MM.1S (cell line): ENCODE results near the gene LDLRAP1.

Source experiments
- EZH2 ChIP-seq: fragments of 300-600 bp; sonication (generic); optimal IDR thresholded peaks from 2 replicates; pipeline ENCODE3; 2017; ENCODE audit warnings: low read depth, mild to moderate bottlenecking, antibody characterized with exemption, low read length, mixed read lengths
- TF ChIP-seq, protein P1 (sequence below): fragments of 300-600 bp; sonication (generic); IDR thresholded peaks from 2 replicates; pipeline ENCODE4 v1.5.1; 2016; ENCODE audit warnings: antibody characterized with exemption, low read length, mixed read lengths

- TF ChIP-seq, protein P1, sequence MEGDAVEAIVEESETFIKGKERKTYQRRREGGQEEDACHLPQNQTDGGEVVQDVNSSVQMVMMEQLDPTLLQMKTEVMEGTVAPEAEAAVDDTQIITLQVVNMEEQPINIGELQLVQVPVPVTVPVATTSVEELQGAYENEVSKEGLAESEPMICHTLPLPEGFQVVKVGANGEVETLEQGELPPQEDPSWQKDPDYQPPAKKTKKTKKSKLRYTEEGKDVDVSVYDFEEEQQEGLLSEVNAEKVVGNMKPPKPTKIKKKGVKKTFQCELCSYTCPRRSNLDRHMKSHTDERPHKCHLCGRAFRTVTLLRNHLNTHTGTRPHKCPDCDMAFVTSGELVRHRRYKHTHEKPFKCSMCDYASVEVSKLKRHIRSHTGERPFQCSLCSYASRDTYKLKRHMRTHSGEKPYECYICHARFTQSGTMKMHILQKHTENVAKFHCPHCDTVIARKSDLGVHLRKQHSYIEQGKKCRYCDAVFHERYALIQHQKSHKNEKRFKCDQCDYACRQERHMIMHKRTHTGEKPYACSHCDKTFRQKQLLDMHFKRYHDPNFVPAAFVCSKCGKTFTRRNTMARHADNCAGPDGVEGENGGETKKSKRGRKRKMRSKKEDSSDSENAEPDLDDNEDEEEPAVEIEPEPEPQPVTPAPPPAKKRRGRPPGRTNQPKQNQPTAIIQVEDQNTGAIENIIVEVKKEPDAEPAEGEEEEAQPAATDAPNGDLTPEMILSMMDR, result no peak
- no peak for TF ChIP-seq EZH2
Measured at GRCh38 chr1:25568834-25569596, 25.6 kb downstream of the LDLRAP1 start.
